MCF 10A (cell line): Measurements from ENCODE around the gene BCL2L12. TPM values are rescaled to one million over a fixed set of nuclear protein-coding genes. Genes with fewer than 3 reads are reported as not detected.

ENCODE experiments used
- BruUV-seq: library from RNA; stranded (reverse); fragments of 400-500 nt; replicated peaks from 2 replicates; lab custom pipeline; 2021; lab: Mats Ljungman, UMichigan
- CTCF ChIA-PET: fragments of 300-600 bp; sonication (Branson Sonifier 250); formaldehyde crosslinking; extraction: SDS; loops from one replicate; lab custom pipeline; 2021; ENCODE audit warnings: antibody characterized with exemption, inconsistent platforms; lab: Yijun Ruan, JAX
- POLR2A ChIA-PET: fragments of 300-600, 350-650 bp; sonication (Branson Sonifier 250); formaldehyde crosslinking; extraction: SDS; loops from one replicate; lab custom pipeline; 2020; ENCODE audit warnings: antibody characterized with exemption, inconsistent platforms; lab: Yijun Ruan, JAX
- DNase-seq: peaks from one replicate; pipeline ENCODE4 v3.0.0-alpha.2; 2018; ENCODE audit not compliant: unreplicated experiment
- H3K27ac Mint-ChIP-seq: one replicate; pipeline ENCODE4 v1.8.0; 2022; ENCODE audit warnings: mild to moderate bottlenecking, low read depth, mixed read lengths; ENCODE audit not compliant: unreplicated experiment
- H3K27me3 Mint-ChIP-seq: one replicate; pipeline ENCODE4 v1.8.0; 2022; ENCODE audit warnings: mixed read lengths; ENCODE audit not compliant: insufficient read depth, unreplicated experiment
- H3K36me3 Mint-ChIP-seq: one replicate; pipeline ENCODE4 v1.8.0; 2022; ENCODE audit warnings: mild to moderate bottlenecking, moderate library complexity, mixed read lengths; ENCODE audit not compliant: insufficient read depth, unreplicated experiment
- H3K4me1 Mint-ChIP-seq: one replicate; pipeline ENCODE4 v1.8.0; 2022; ENCODE audit warnings: mixed read lengths; ENCODE audit not compliant: insufficient read depth, unreplicated experiment
- H3K4me3 Mint-ChIP-seq: one replicate; pipeline ENCODE4 v1.8.0; 2022; ENCODE audit warnings: mild to moderate bottlenecking, moderate library complexity, mixed read lengths; ENCODE audit not compliant: unreplicated experiment
- H3K9me3 Mint-ChIP-seq: one replicate; pipeline ENCODE4 v1.8.0; 2022; ENCODE audit warnings: mixed read lengths; ENCODE audit not compliant: unreplicated experiment
- CTCF ChIP-seq: fragments of 200-600 bp; IDR thresholded peaks from one replicate; pipeline ENCODE4 v1.8.0; 2022; ENCODE audit warnings: antibody characterized with exemption, mild to moderate bottlenecking; ENCODE audit not compliant: unreplicated experiment
- intact Hi-C: fragments of 100-400 bp; cut with micrococcal nuclease; formaldehyde crosslinking; loops from 2 replicates; pipeline ENCODE4 v1.14.1; 2022
- total RNA-seq: library from RNA; stranded (reverse); gene quantifications from 2 replicates; pipeline ENCODE4 v1.2.3, GENCODE V29; 2022

The BCL2L12 gene
- total RNA-seq, 1 experiment from 2014 or later = 36.0 TPM

- Mint-ChIP-seq H3K27ac (no peak overlapping the region), H3K27me3 (no peaks in the 10 kb centered on the region), H3K9me3 (no peaks in the 10 kb centered on the region), H3K4me1 (peaks cover 20% of the 10 kb centered on the region), H3K4me3 (no peak overlapping the region), H3K36me3 (peaks cover 20% of the 10 kb centered on the region)
- no peak for DNase-seq
- no TSS peak for BruUV-seq
- no peak for TF ChIP-seq CTCF
- ChIA-PET POLR2A (no interaction called here), CTCF (interaction anchor here (1.0 to 1.2 kb wide), 3 partner anchors 22 to 89 kb away, joined by 3 read pairs; partner anchors contain the start of gene PRRG2)
- intact Hi-C loops = no loop called here
These were observed 3.8 kb downstream of the BCL2L12 start for GRCh38 chr19:49669516-49669915.

- intact Hi-C loops = loop anchor here (10.0 kb wide), 1 partner anchor 182 kb away; the partner anchor contains the start of gene PTOV1
- DNase-seq = peak; percentile 76
- Mint-ChIP-seq H3K9me3 (no peaks in the 10 kb centered on the region), H3K36me3 (peaks cover 30% of the 10 kb centered on the region), H3K27me3 (no peaks in the 10 kb centered on the region), H3K4me3 (no peak overlapping the region), H3K4me1 (peaks cover 8% of the 10 kb centered on the region), H3K27ac (no peak overlapping the region)
- ChIA-PET CTCF (interaction anchor here (0.5 to 3.0 kb wide), 22 partner anchors 8 to 1040 kb away, joined by 3 to 19 read pairs (median 4); partner anchors contain the start of genes RRAS and SCAF1), POLR2A (interaction anchor here (0.6 to 1.0 kb wide), 5 partner anchors 30 to 312 kb away, joined by 3 to 6 read pairs (median 3); no protein-coding TSS in a partner anchor)
- no TSS peak for BruUV-seq
- TF ChIP-seq CTCF = peak; percentile 80
These were observed 6.6 kb downstream of the BCL2L12 start for GRCh38 chr19:49672131-49672919.

- POLR2A ChIA-PET = interaction anchor here (0.5 to 8.4 kb wide), 31 partner anchors 9 to 1691 kb away, joined by 3 to 121 read pairs (median 6); partner anchors contain the start of genes ADM5, AKT1S1, ALDH16A1 and AP2A1
These were observed 10.5 kb downstream of the BCL2L12 start for GRCh38 chr19:49676136-49676783.

More at GRCh38 chr19:49676136-49676783, 10.5 kb downstream of the BCL2L12 start:
- intact Hi-C loops = loop anchor here (1.0 to 10.0 kb wide), 4 partner anchors 36 to 179 kb away; partner anchors contain the start of genes AP2A1, PRR12, PTOV1 and RRAS
- no peak for TF ChIP-seq CTCF
- Mint-ChIP-seq H3K27me3 (no peaks in the 10 kb centered on the region), H3K27ac (peak overlapping the region; percentile 99), H3K4me1 (peaks cover 20% of the 10 kb centered on the region), H3K9me3 (no peaks in the 10 kb centered on the region), H3K4me3 (peak overlapping the region; percentile 96), H3K36me3 (peaks cover 35% of the 10 kb centered on the region)
- BruUV-seq = no TSS peak
- CTCF ChIA-PET = interaction anchor here (0.5 to 1.4 kb wide), 8 partner anchors 11 to 188 kb away, joined by 3 to 5 read pairs (median 4); partner anchors contain the start of genes BCL2L12, IRF3 and RRAS
- DNase-seq = peak; percentile 94
